Posterior vena cava (tissue), 2 donors: ENCODE measurements around the gene SOX15. TPM values are rescaled to one million over a fixed set of nuclear protein-coding genes. Genes with fewer than 3 reads are reported as not detected.
"Not testable (repeated sequence)": the region's sequence is repeated elsewhere in the genome, so short reads cannot be mapped to it uniquely, and the experiment has no call there.

Experiments
- DNase-seq: peaks from one replicate; pipeline ENCODE4 v3.0.0-alpha.2; 2020; ENCODE audit warnings: low spot score
- intact Hi-C, 2 donors: fragments of 100-400 bp; cut with DNase I; formaldehyde crosslinking; loops; one replicate each; pipeline versions ENCODE4 v1.14.1 to v1.14.2; 2022 to 2023
- total RNA-seq, 2 donors: library from RNA; stranded (reverse); fragmentation: NEBNext Ultra II Directional; extraction: Animal tissue kit (Norgen Biotek cat#: 25700); gene quantifications; one replicate each; pipeline ENCODE4 v1.2.1, GENCODE V29; 2021
- donor health status: DM: yes; HTN: yes; CAD: no.
- donor health status: DM: yes; HTN: yes; CAD: no.

Gene SOX15
- total RNA-seq, 2 donors from 2014 or later = 2.1 to 2.5 TPM

DNA sequence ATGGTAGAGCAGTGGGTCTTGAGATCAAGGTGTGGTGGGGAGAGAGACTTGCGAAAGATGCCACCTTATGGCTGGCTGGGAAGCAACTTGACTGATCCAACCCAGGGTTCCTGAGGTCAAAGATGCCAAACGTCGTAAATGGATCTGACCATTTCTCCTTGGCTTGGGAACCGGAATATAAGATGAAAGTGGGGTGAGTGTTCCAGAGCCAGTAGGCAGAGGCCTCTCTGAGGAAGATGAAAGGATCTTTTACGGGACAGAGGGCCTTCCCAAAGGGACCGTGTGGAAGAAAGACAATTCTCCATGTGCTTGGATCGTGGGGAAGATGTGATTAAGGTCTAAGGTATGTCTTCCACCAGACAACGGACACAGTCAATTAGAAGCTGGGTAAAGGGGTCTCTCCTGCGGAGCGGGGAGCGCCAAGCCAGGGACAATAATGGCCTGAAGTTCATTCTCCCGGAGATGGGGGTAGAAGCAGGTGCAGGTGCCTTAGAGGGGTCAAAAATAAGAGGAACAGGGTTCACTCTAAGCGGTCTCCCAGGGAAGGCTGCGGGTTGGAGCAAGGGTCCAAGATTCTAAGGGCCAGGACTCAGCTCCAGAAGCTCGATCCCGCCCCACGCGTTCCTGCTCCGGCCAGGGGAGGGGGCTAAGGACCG, 24.0 kb upstream of the SOX15 start:
- DNase-seq = no peak
- intact Hi-C loops = no loop called here

DNA sequence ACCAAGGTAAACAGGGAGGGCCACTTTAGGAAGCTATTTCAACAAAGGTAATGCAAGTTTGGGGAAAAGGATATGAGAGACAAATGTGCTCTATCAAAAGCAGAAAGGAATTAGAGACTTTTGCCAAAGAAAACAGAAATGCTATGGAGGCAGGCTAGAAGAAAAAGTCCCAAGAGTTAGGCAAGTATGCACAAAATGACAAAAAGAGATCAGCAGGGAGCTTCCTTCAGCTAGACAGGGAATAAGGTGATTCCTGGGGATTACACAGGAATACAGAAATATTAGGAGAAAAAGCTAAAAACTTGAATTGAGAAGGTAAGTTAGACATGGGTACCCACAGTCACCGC, 22.4 kb upstream of the SOX15 start:
- intact Hi-C loops = no loop called here
- DNase-seq = no peak

DNA sequence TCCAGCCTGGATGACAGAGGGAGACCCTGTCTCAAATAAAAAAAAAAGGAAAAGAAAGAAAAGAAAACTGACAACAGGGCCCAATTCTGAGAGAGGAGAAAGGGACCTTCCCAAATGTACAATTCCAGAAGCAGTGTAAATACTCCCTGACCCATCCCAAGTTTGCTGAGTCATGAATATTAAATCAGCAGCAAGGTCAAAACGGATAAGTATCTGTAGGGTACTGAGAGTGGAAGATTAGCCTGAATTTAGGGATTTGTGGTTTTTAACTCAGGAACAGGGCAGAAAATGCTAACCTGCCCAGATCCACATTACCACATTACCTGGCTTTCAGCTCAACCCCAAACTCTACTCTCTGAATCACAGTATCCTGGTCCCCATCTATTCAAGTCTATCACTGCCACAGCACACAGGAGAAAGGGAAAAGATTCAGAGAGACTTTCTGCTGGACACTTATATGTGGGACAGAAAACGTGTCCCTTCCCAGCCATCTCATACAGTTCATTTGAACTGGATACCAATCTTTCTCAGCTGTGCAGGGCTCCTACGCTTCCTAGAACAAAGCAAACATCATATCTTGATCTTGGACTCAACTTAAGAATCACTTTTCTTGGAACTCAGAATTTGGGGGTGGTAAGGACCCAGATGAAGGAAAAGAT, 21.9 kb upstream of the SOX15 start:
- intact Hi-C loops = no loop called here

DNA sequence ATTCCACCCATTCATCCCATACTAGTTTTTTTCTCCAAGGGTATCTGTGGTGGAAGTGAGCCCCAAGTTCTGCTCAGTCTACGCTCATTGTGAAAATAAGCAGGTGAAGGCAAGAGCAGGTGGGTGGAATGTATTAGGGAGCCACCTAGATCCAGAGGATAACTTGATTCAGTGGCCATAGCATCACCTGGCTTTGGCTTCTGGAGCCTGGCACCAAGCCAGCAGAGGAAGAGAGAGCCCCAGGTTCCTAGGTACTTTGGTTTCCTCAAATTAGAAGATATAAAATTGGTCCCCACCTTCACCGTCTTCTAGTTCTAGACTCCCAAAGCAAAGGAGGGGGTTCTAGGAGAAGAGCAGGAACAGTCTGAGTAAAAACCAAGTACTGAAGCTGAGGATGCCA, 20.7 kb upstream of the SOX15 start:
- intact Hi-C loops = no loop called here
- no peak for DNase-seq

More for the DNA sequence above, 21.9 kb upstream of the SOX15 start:
- DNase-seq = no peak

DNA sequence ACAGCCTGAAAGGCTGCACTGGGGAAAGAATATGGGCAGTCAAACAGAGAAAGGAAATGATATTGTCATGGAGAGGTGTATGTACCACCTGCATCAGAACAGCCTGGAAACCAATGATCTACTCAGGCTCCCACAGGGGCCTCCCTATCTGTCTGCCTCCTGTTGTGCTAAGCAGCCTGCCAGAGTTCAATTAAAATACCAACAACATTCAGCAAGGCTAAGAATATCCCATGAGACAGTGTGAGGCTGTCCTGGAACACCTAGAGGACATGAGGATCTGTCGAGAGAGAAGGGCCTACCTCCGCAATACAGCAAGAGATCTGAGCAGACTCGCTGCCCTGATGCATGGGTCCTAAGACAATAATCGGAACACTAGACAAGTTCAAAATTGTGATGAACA, 16.4 kb upstream of the SOX15 start:
- intact Hi-C loops = loop anchor here in 1 of 2 donors (2.0 kb wide), 1 partner anchor 15 kb away; the partner anchor contains the start of gene SOX15

DNA sequence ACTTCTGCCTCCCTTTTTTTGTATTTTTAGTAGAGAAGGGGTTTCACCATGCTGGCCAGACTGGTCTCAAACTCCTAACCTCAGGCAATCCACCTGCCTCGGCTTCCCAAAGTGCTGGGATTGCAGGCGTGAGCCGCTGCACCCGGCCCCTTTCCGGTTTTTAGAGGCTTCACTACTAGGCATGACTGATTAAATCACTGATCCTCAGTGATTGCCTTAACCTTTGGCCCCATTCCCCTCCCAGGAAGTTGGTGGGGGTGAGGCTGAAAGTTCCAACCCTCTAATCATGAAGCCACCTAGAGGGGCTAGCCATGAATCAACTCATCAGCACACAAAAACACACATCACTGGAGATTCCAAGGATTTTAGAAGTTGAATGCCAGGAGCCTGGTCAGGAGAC, 7.7 kb upstream of the SOX15 start:
- DNase-seq, intact Hi-C loops: not testable (repeated sequence)

More for the DNA sequence above, 16.4 kb upstream of the SOX15 start:
- DNase-seq = no peak

DNA sequence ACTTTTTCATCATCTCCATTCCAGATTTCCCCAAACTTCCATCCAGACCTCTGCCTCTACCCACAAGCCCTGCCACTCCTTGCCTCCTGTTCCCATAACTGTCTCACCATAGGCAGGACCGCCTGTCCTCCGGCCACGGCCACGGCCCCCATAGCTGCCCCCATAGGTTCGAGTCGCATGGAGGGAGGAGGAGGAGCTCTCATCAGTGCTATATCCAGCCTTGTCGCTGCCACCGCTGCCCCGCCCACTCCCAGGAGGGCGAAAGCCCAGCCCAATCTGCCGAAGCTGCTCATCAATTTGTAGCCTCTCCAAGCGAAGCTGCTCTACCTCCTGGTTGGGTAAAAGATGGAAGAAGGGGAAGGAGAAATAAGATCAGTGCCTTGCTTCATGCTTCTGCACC, 3.4 kb upstream of the SOX15 start:
- peak; percentile 65 for DNase-seq
- intact Hi-C loops = no loop called here

DNA sequence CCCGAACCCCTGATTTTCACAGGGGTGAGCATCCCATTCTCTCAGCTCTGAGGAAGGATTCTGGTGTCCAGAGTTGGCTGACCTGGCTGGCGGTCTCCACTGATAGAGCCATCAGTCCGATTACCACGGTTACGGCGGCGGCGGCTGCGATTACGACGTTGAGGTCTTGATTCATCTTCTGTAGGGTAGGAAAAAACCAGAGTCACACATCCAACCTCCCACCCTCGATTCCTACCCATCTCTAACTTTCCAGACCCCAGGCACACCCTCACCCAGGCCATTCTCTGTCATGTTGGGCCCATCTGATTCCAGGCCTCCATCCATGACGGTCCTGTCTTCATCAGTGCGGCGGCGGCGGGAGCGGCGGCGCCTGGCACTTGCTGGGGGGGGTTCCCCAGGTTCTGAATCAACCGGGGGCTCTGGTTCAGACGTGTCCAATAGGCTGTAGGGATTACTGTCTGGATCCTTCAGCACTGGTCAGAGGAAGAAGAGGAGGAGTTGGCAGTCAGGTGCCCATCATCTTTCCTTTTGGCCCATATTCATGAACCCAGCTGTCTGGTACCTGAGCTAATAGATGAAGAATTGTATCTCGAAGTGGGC, 2.6 kb upstream of the SOX15 start:
- intact Hi-C loops = no loop called here
- DNase-seq = peak; percentile 58

DNA sequence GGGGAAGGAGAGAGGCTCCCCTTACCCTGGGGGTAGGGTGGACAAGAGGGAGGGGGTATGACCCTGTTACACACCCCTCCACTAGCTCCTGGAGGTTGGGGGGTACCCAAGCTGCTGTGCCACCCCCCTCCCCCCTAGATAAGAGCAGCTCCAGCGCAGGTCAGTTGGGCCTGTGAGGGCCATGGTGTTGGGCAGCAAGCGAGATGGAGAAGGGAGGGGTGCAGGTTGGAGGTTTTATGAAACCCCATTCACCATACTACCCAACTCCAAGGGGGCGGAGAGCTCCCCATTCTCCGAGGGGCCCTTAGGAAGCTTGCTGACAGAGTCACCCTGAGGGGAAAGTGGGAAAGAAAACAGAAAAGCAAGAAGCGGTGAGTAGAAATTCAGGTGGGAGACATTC, 1.7 kb upstream of the SOX15 start:
- DNase-seq = peak; percentile 66
- intact Hi-C loops = loop anchor here in 1 of 2 donors (2.0 kb wide), 1 partner anchor 15 kb away; no protein-coding TSS in a partner anchor

DNA sequence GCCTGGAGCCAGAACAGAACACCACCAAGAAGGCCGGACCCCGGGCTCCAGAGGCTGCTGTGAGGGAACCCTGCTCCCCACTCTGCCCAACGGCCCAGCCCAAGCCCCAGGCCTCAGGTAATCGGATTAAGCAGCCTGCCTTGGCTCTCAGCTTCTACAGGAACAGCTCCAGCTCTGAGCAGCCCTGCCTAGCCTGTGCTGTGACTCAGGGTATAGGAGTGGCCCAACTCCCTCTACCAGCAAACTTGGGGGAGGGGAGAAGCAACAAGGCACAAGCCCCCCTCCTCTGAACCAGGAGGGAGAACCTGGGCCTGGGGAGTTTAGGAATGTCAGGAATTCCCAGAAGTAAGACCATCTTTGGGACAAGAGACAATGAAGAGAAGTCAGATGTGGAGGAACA, 849 bp upstream of the SOX15 start:
- peak; percentile 75 for DNase-seq
- intact Hi-C loops = loop anchor here in 1 of 2 donors (2.0 kb wide), 1 partner anchor 16 kb away; no protein-coding TSS in a partner anchor

DNA sequence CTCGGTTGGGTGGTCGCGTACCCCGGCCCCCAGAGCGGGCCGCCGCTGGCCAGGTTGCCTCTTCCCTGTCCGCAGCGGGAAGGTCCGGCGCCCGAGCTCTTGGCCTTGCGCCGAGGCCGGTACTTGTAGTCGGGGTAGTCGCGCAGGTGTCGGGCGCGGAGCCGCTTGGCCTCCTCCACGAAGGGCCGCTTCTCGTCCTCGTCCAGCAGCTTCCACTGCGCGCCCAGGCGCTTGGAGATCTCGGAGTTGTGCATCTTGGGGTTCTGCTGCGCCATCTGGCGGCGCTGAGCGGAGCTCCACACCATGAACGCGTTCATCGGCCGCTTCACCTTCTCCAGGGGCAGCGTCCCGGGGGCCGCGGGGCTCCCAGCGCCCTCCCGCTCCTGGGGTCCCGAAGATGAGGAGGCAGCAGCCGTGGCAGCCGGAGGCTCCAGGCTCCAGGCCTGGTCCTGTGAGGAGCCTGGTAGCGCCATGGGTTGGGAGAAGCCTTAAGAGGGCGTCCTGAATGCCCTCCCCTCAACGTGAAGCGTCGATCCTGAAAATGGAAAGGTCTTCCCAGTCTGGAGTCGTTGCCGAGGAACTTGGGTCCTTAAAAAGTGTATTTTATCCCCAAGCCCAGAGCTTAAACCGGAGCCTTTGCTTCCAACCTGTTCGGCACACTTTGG, 558 bp downstream of the SOX15 start:
- DNase-seq = peak; percentile 96
- intact Hi-C loops = no loop called here

DNA sequence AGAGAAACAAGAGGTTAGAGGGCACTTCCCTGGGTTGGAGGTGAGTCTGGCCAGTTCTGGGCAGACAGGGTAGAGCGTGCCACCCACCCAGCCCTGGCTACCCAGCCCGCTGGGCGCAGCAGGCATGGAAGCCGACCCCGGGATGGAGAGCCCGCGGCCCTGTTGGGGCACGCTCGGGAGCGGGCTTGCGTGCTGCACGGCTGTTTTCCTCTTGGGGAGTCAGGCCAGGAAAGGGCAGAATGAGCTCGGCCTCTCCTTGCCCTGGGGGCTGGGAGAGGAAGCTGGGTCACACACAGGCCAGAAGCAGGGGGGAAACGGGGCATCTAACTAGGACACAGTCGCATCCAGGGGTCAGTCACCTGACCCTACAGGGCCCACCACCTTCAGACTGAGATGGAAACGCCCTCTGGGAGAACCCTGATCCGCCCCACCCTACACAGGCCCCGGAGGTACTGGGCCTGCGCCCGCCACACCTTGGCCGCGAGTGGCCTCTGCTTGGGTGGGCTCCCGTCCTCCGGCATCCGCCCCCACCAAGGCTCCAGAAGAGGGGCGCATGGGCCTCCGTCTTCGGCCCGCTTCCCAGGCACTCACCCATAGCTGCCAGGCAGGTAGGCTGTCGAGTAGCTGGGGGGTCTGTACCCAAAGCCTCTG, 1.2 kb downstream of the SOX15 start:
- intact Hi-C loops = no loop called here
- DNase-seq = no peak

DNA sequence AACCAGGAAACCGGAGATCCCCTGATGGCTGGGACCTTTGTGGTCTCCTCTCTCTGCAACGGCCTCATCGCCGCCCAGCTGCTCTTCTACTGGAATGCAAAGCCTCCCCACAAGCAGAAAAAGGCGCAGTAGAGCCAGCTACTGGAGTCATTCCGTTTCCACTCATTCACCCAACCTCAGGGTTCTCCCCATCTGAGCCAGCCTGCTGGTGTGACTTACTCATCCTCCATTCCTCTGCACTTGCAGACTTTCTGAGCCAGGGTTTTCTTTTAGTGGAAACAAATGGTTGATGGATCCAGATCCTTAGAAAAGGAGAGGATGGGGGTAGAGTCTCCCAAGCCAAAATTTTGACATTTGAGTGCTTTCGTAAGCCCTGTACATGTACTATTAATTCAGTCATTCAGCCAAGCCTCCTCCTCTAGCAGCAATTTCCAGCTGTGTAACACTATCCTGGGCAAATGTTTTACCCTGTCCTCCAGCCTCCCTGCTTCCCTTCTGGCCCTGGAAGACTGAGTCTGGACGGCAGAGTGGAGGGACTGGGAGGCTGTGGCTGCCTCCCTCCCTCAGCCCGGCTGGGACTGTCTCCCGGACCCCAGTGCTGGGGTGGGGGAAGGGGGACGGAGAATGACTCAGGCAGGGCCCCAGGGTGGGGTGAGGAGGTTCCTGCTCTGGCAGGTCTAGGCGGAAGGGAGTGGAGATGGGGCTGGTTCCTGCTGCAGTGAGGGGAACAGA, 2.3 kb downstream of the SOX15 start:
- DNase-seq = peak; percentile 85
- intact Hi-C loops = no loop called here

DNA sequence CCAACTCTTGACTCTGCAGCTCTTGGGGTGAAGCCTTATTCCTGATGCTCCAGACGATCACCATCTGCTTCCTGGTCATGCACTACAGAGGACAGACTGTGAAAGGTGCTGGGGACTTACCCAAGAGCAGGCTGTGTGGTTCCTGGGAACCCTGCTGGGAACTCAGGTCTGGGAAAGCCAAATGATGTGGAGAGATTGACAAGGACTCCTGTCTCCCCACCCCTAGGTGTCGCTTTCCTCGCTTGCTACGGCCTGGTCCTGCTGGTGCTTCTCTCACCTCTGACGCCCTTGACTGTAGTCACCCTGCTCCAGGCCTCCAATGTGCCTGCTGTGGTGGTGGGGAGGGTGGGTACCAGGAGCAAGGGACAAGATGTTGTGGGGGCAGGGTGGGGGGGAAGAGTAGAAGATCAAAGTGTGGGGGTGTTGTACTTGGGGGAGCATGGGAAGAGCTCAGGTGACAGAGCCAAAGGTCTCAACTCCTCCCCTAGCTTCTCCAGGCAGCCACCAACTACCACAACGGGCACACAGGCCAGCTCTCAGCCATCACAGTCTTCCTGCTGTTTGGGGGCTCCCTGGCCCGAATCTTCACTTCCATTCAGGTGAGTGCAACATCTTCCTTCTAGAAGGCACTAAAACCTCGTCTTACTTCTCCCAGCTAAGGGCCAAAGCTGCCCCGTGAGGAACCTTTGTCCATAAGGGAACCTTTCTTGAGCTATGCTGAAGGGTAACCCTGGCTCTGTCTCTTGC, 3.0 kb downstream of the SOX15 start:
- intact Hi-C loops = no loop called here
- peak; percentile 62 for DNase-seq

DNA sequence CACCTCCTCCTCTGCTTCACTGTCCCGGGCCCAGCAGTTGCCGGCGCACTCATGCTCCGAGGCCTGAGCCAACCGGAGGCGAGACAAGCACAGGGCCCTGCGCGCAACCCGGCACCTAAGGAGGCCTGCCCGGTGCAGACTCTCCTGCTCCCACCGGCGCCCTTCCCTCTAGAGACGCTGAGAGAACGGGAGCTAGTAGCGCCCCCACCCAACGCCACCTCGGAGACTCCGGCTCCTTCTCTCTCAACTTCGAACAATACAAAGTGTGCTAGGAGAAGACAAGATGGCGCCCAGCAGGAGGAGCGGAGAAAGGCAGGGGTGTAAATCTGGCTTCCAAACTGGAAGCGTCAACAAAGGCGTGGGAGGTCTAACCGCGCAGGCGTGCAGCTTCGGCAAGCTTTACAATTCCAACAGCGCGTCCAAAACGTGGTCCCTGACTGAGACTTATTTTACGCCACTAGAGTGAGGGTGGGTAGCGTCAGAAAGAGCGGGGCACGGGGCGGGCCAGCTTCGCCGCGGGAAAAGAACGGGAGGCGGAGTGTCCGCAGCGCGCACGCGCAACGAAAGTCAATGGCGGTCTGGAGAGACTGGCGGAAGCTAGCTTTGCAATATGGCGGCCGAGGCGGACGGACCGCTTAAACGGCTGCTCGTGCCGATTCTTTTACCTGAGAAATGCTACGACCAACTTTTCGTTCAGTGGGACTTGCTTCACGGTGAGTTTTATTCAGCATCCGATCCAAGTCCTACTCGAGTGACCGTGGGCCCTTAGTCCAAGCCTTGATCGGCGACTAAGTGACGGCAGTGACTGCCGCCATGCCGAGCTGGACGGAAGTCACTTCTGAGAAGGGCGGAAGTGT, 6.4 kb downstream of the SOX15 start, which contains the start of gene MPDU1:
Gene MPDU1, plus strand, starts transcription at position 600 of the 857 bp plus-strand sequence. Its CDS starts 11 bp downstream, at position 611.
- intact Hi-C loops = no loop called here
- DNase-seq = peak; percentile 99

DNA sequence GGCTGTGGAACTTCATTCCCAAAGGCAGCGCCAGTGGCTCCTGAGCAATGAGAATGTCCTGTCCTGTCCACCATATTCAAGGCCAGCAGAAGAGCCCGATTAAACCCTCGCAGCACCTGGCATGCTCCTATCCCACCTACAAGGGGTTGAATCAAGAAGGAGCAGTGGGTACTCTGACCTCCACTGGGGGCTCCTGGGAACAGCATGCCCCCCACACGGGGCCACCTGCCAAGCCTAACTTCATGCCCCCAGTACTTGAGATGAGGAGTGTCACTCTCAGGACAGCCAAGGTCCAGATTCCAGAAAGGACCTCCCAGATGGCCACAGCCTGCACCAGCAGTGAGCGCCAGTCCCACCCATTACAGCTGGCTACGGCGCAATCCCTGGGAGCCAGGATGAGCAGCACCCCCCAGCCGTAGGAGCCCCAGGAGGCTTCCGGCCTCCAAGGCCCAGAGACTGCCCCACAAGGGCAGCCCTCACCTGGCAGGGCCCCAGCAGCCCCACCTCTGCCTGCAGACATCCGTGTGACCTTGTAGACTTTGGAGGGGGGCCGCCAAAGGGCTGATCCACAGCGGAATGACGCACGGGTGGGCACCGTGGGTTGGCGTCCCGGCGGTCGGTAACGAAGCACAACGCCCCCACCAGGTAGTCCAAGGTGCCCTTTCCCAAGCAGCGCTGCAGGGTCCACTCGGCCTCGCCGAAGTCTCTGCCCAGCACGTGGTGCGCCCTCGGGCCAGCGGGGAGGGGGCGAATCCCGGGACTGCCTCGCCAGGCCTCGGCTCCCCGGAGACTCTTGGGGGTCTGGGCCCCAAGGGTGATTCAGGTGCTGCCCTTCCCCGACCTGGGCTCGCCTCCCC, 7.3 kb downstream of the SOX15 start:
- peak; percentile 84 for DNase-seq
- intact Hi-C loops = no loop called here
